B cell (primary cell): ENCODE measurements around the gene MAGI2. TPM values are rescaled to one million over a fixed set of nuclear protein-coding genes. Genes with fewer than 3 reads are reported as not detected.

Experiments used
- ATAC-seq: fragments of 200-7000 bp; cut with Tn5 transposase; one replicate; pipeline ENCODE4 v1.10.0; 2021; ENCODE audit warnings: low read depth, mild to moderate bottlenecking, moderate number of reproducible peaks, moderate library complexity
- CTCF ChIA-PET: fragments of 350-600 bp; sonication (Branson Sonifier 250); formaldehyde crosslinking; loops from one replicate; lab custom pipeline; 2021; ENCODE audit warnings: antibody characterized with exemption, inconsistent platforms; lab: Charles Lee
- POLR2A ChIA-PET: fragments of 350-600 bp; sonication (Branson Sonifier 250); formaldehyde crosslinking; loops from one replicate; lab custom pipeline; 2021; ENCODE audit warnings: antibody characterized with exemption; lab: Charles Lee
- DNase-seq: peaks from one replicate; pipeline ENCODE4 v3.0.0; 2013
- H2AFZ ChIP-seq: 2 replicates; pipeline ENCODE4 v1.6.1; 2012; ENCODE audit warnings: mild to moderate bottlenecking, low read depth, low read length; ENCODE audit not compliant: insufficient read depth, poor library complexity, severe bottlenecking
- H3K27ac ChIP-seq, 2 donors: 1 replicate in 1 of 2; 2 replicates in 1 of 2; pipeline ENCODE4 v1.5.1; 2012 to 2013; ENCODE audit warnings: low read length in 2 of 2, mild to moderate bottlenecking in 2 of 2, moderate library complexity in 1 of 2
- H3K27me3 ChIP-seq, 4 experiments: fragments of 200-600 bp in 1 of 4; sonication (generic) in 1 of 4; replicated peaks in 1 of 4; 1 replicate in 2 of 4; 2 replicates in 2 of 4; pipeline versions ENCODE4 v1.6.1 to v1.7.0; 2013 to 2016; ENCODE audit warnings: low read length in 3 of 4, mild to moderate bottlenecking in 2 of 4, mixed read lengths in 1 of 4, moderate library complexity in 1 of 4; ENCODE audit not compliant: insufficient read depth in 4 of 4, control insufficient read depth in 3 of 4; ENCODE audit errors: control extremely low read depth in 1 of 4
- H3K36me3 ChIP-seq, 2 experiments: replicated peaks in 1 of 2; 1 replicate in 1 of 2; 2 replicates in 1 of 2; pipeline versions ENCODE4 v1.6.1 to v1.7.1; 2013; ENCODE audit warnings: low read length in 1 of 2; ENCODE audit not compliant: insufficient read depth in 2 of 2, control insufficient read depth in 1 of 2; ENCODE audit errors: control extremely low read depth in 1 of 2, extremely low read depth in 1 of 2
- H3K4me1 ChIP-seq, 2 donors: fragments of 200-600 bp in 1 of 2; sonication (generic) in 1 of 2; 1 replicate in 1 of 2; 2 replicates in 1 of 2; pipeline versions ENCODE4 v1.5.1 to v1.6.1; 2013 to 2017; ENCODE audit warnings: low read length in 2 of 2; ENCODE audit not compliant: control insufficient read depth in 2 of 2, insufficient read depth in 2 of 2
- H3K4me2 ChIP-seq: replicated peaks from 2 replicates; pipeline ENCODE3; 2012; ENCODE audit warnings: mild to moderate bottlenecking, low read depth, low read length; ENCODE audit not compliant: poor library complexity, severe bottlenecking
- H3K4me3 ChIP-seq, 5 experiments: fragments of 200-600 bp in 1 of 5; sonication (generic) in 1 of 5; 1 replicate in 3 of 5; 2 replicates in 2 of 5; pipeline versions ENCODE4 v1.5.1 to v1.7.0; 2011 to 2016; ENCODE audit warnings: low read length in 4 of 5, mild to moderate bottlenecking in 4 of 5, low read depth in 2 of 5, control low read depth in 1 of 5, moderate library complexity in 1 of 5; ENCODE audit not compliant: insufficient read depth in 1 of 5; ENCODE audit errors: control extremely low read depth in 1 of 5, extremely low read depth in 1 of 5
- H3K79me2 ChIP-seq: fragments of 200-600 bp; sonication (generic); one replicate; pipeline ENCODE4 v1.6.0; 2016; ENCODE audit warnings: low read length; ENCODE audit not compliant: control insufficient read depth, insufficient read depth
- H3K9ac ChIP-seq: fragments of 200-600 bp; sonication (generic); 2 replicates; pipeline ENCODE4 v1.6.1; 2017; ENCODE audit warnings: mild to moderate bottlenecking, low read length, moderate library complexity
- H3K9me3 ChIP-seq, 3 donors: one replicate each; pipeline versions ENCODE4 v1.6.1 to v1.7.1; 2013; ENCODE audit warnings: low read length in 2 of 3; ENCODE audit not compliant: control insufficient read depth in 2 of 3, insufficient read depth in 1 of 3; ENCODE audit errors: control extremely low read depth in 1 of 3
- H4K20me1 ChIP-seq: 2 replicates; pipeline ENCODE4 v1.6.0; 2012; ENCODE audit warnings: mild to moderate bottlenecking, low read length; ENCODE audit not compliant: insufficient read depth, control insufficient read depth, poor library complexity, severe bottlenecking
- H3K27ac Mint-ChIP-seq: one replicate; pipeline ENCODE4 v1.8.0; 2021; ENCODE audit warnings: mixed read lengths
- H3K27me3 Mint-ChIP-seq: one replicate; pipeline ENCODE4 v1.8.0; 2021; ENCODE audit warnings: mixed read lengths
- H3K4me1 Mint-ChIP-seq: one replicate; pipeline ENCODE4 v1.8.0; 2021; ENCODE audit warnings: mixed read lengths
- H3K4me3 Mint-ChIP-seq: one replicate; pipeline ENCODE4 v1.8.0; 2021; ENCODE audit warnings: mixed read lengths
- H3K9me3 Mint-ChIP-seq: one replicate; pipeline ENCODE4 v1.8.0; 2022; ENCODE audit warnings: mixed read lengths; ENCODE audit not compliant: insufficient read depth
- CTCF ChIP-seq: fragments of 200-600 bp; IDR thresholded peaks from one replicate; pipeline ENCODE4 v1.8.0; 2022; ENCODE audit warnings: antibody characterized with exemption, mild to moderate bottlenecking
- EZH2 ChIP-seq: IDR thresholded peaks from 2 replicates; pipeline ENCODE4 v1.6.1; 2012; ENCODE audit warnings: borderline replicate concordance, low read depth, mild to moderate bottlenecking, moderate library complexity, low read length; ENCODE audit not compliant: insufficient read depth, poor library complexity, severe bottlenecking
- WGBS: methylation state at CpG from one replicate; pipeline ENCODE4 v1.1.5; 2013; ENCODE audit warnings: missing lambda C conversion rate; ENCODE audit not compliant: insufficient coverage; 5-methylcytosine and 5-hydroxymethylcytosine counted together
- intact Hi-C: fragments of 100-400 bp; cut with micrococcal nuclease; formaldehyde crosslinking; loops from one replicate; pipeline ENCODE4 v1.10.0; 2022
- polyA plus RNA-seq: library from polyadenylated mRNA; depleted of rRNA; stranded (reverse); fragments of >200 nt; gene quantifications from 2 replicates; pipeline ENCODE4 v1.2.3, GENCODE V29; 2012
- total RNA-seq, 2 donors: library from RNA; stranded (reverse); fragments of 120-200 nt in 1 of 2; gene quantifications; 1 replicate in 1 of 2; 2 replicates in 1 of 2; pipeline versions ENCODE4 v1.2.3 to v1.2.4, GENCODE V29; 2013 to 2022

Gene MAGI2
- total and polyA plus RNA-seq, 2 donors (not counting 1 experiment from before 2014, with no cell fraction given) = 0.16 to 0.64 TPM

GRCh38 chr7:78764571-78764970, 688.9 kb downstream of the MAGI2 start:
- Histone ChIP-seq H4K20me1 (no peaks in the 10 kb centered on the region), H2AFZ (no peak overlapping the region), H3K27ac (no peak overlapping the region), H3K36me3 (no peaks in the 10 kb centered on the region), H3K27me3 (peaks cover 0 to 4% (median 0%) of the 10 kb centered on the region in 4 experiments), H3K79me2 (no peaks in the 10 kb centered on the region), H3K4me2 (no peak overlapping the region), H3K9me3 (no peaks in the 10 kb centered on the region), H3K4me3 (no peak overlapping the region), H3K4me1 (peaks cover 0 to 3% of the 10 kb centered on the region in 2 donors), H3K9ac (no peak overlapping the region)
- Mint-ChIP-seq H3K4me1 (no peaks in the 10 kb centered on the region), H3K27me3 (no peaks in the 10 kb centered on the region), H3K9me3 (no peaks in the 10 kb centered on the region), H3K27ac (no peak overlapping the region), H3K4me3 (no peak overlapping the region)
- no peak for DNase-seq
- 80% methylated on average over 2 of the region's 3 CpGs for WGBS
- TF ChIP-seq EZH2 (no peak), CTCF (no peak)
- intact Hi-C loops = no loop called here
- CTCF ChIA-PET = no interaction called here
- no peak for ATAC-seq
- POLR2A ChIA-PET = no interaction called here

GRCh38 chr7:78762625-78763024, 690.8 kb downstream of the MAGI2 start:
- ChIA-PET POLR2A (no interaction called here), CTCF (no interaction called here)
- Histone ChIP-seq H4K20me1 (no peaks in the 10 kb centered on the region), H3K4me3 (no peak overlapping the region), H2AFZ (no peak overlapping the region), H3K4me2 (no peak overlapping the region), H3K36me3 (no peaks in the 10 kb centered on the region), H3K9me3 (no peaks in the 10 kb centered on the region), H3K9ac (no peak overlapping the region), H3K4me1 (no peaks in the 10 kb centered on the region), H3K27ac (no peak overlapping the region), H3K27me3 (no peaks in the 10 kb centered on the region), H3K79me2 (no peaks in the 10 kb centered on the region)
- Mint-ChIP-seq H3K27ac (no peak overlapping the region), H3K27me3 (no peaks in the 10 kb centered on the region), H3K4me3 (no peak overlapping the region), H3K9me3 (no peaks in the 10 kb centered on the region), H3K4me1 (no peaks in the 10 kb centered on the region)
- DNase-seq (no peak), ATAC-seq (no peak)
- WGBS = no CpG with 5 or more reads among the region's 1 CpG
- TF ChIP-seq CTCF (no peak), EZH2 (no peak)
- intact Hi-C loops = no loop called here
